Suprapubic skin (tissue), 4 donors: ENCODE measurements around the gene AKT1. TPM values are rescaled to one million over a fixed set of nuclear protein-coding genes. Genes with fewer than 3 reads are reported as not detected.

Experiments
- DNase-seq, 2 donors: peaks; one replicate each; pipeline ENCODE4 v3.0.0-alpha.2; 2019; ENCODE audit warnings: low spot score in 2 of 2
- H3K27ac ChIP-seq: fragments of 200-600 bp; sonication (generic); one replicate; pipeline ENCODE4 v1.5.1; 2019
- H3K27me3 ChIP-seq: fragments of 200-600 bp; sonication (generic); one replicate; pipeline ENCODE4 v1.5.1; 2019
- H3K36me3 ChIP-seq: fragments of 200-600 bp; sonication (generic); one replicate; pipeline ENCODE4 v1.5.1; 2019
- H3K4me1 ChIP-seq: fragments of 200-600 bp; sonication (generic); one replicate; pipeline ENCODE4 v1.5.1; 2019
- H3K4me3 ChIP-seq: fragments of 200-600 bp; sonication (generic); one replicate; pipeline ENCODE4 v1.5.1; 2019; ENCODE audit warnings: mild to moderate bottlenecking
- H3K9me3 ChIP-seq: fragments of 200-600 bp; sonication (generic); one replicate; pipeline ENCODE4 v1.5.1; 2019
- EP300 ChIP-seq: sonication (generic); formaldehyde crosslinking; IDR thresholded peaks from one replicate; pipeline ENCODE4 v1.6.1; 2017; ENCODE audit warnings: antibody characterized with exemption
- POLR2A ChIP-seq, 2 donors: fragments of 450-650 bp; IDR thresholded peaks; one replicate each; pipeline ENCODE4 v1.6.1; 2017; ENCODE audit warnings: antibody characterized with exemption in 2 of 2, mild to moderate bottlenecking in 2 of 2, moderate library complexity in 2 of 2
- POLR2AphosphoS5 ChIP-seq, 3 donors: sonication (generic); formaldehyde crosslinking; IDR thresholded peaks; one replicate each; pipeline ENCODE4 v1.6.1; 2017; ENCODE audit warnings: antibody characterized with exemption in 3 of 3
- WGBS: methylation state at CpG from one replicate; pipeline ENCODE4 v1.1.5; 2018; 5-methylcytosine and 5-hydroxymethylcytosine counted together
- total RNA-seq, 4 donors: library from RNA; depleted of rRNA; stranded (reverse); fragments of >200 nt; gene quantifications; one replicate each; pipeline ENCODE4 v1.1.0, GENCODE V29; 2016
- TF ChIP-seq, protein P1 (sequence below), 2 donors: fragments of 200-600 bp in 1 of 2; fragments of 450-650 bp in 1 of 2; sonication (generic) in 1 of 2; IDR thresholded peaks; one replicate each; pipeline ENCODE4 v1.5.1; 2016 to 2019; ENCODE audit warnings: antibody characterized with exemption in 2 of 2, mild to moderate bottlenecking in 1 of 2, moderate library complexity in 1 of 2

AKT1 gene
- total RNA-seq, 4 donors from 2014 or later = 63.1 to 77.6 (median 70.4) TPM

DNA sequence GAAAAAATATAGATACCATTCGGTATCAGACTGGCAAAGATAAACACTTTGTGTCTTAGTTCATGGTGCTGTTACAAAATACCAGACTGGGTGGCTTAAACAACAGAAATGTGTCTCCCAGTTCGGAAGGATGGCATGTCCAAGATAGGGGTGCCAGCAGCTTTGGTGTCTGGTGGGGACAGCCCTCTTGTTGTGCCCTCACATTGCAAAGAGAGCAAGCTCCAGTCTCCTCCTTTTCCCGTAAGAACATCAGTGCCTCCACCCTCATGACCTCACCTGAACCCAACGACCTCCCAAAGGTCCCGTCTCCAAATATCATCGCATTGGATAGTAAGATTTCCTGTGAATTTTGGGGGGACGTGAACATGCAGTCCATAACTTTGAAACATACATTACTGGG is 17.7 kb upstream of the AKT1 start:
- no peak overlapping the region for H3K4me3 ChIP-seq
- TF ChIP-seq, protein P1, sequence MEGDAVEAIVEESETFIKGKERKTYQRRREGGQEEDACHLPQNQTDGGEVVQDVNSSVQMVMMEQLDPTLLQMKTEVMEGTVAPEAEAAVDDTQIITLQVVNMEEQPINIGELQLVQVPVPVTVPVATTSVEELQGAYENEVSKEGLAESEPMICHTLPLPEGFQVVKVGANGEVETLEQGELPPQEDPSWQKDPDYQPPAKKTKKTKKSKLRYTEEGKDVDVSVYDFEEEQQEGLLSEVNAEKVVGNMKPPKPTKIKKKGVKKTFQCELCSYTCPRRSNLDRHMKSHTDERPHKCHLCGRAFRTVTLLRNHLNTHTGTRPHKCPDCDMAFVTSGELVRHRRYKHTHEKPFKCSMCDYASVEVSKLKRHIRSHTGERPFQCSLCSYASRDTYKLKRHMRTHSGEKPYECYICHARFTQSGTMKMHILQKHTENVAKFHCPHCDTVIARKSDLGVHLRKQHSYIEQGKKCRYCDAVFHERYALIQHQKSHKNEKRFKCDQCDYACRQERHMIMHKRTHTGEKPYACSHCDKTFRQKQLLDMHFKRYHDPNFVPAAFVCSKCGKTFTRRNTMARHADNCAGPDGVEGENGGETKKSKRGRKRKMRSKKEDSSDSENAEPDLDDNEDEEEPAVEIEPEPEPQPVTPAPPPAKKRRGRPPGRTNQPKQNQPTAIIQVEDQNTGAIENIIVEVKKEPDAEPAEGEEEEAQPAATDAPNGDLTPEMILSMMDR (IDR thresholded peaks at IDR 0.05) = no peak
- TF ChIP-seq POLR2AphosphoS5 (IDR thresholded peaks at IDR 0.05) (no peak), POLR2A (IDR thresholded peaks at IDR 0.05) (no peak), EP300 (no peak)
- H3K9me3 ChIP-seq = no peaks in the 10 kb centered on the region
- no peak overlapping the region for H3K27ac ChIP-seq
- no peak for DNase-seq
- 76% methylated on average over 7 of the region's 7 CpGs for WGBS
- H3K27me3 ChIP-seq = no peaks in the 10 kb centered on the region
- no peaks in the 10 kb centered on the region for H3K36me3 ChIP-seq
- H3K4me1 ChIP-seq = peaks cover 25% of the 10 kb centered on the region

DNA sequence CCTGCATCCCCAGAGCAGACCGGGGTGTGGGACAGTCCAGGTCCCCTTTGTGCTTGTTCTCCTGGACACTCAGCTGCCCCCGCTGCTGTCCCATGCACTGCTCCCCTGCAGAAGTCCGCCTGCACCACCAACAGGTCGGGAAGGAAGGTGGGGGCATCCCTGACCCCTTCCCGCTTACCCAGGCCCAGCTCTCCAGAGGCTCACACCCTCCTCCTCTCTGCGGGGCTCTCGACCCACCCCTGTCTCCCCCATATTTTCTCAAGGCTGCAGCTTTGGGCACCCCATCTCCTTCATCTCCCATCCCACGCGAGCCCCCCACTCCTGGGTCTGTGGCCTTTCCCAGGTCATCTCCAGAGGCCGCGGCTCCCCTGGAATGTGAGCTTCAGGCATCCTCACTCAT is 14.8 kb upstream of the AKT1 start:
- WGBS = 91% methylated on average over 11 of the region's 11 CpGs

DNA sequence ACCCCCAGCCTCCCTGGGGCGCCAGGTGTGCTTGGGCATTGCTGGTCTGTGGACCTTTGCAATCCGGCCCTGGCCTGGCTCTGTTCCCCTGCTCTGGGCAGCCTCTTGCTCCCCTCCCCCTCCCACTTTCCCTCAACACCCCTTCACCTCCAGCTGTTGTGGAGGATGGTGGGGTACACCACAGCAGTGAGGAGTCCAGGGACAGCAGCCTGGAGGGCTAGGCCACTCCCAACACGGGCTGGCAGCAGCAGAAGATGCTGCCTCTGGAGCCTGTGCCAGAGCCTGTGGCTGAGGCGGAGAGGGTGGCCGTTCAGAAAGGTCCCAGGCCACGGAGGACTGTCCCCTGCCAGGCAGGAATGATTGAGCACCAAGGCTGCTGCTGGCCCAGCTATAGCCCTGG is 12.9 kb upstream of the AKT1 start:
- WGBS = 90% methylated on average over 2 of the region's 6 CpGs
- Histone ChIP-seq H3K4me3 (no peak overlapping the region), H3K36me3 (no peaks in the 10 kb centered on the region), H3K27ac (no peak overlapping the region), H3K4me1 (no peaks in the 10 kb centered on the region), H3K9me3 (no peaks in the 10 kb centered on the region), H3K27me3 (no peaks in the 10 kb centered on the region)
- TF ChIP-seq EP300 (no peak), POLR2AphosphoS5 (IDR thresholded peaks at IDR 0.05) (no peak), POLR2A (IDR thresholded peaks at IDR 0.05) (no peak)
- TF ChIP-seq, protein P1 (IDR thresholded peaks at IDR 0.05) = no peak
- no peak for DNase-seq

More for the DNA sequence above, 14.8 kb upstream of the AKT1 start:
- no peaks in the 10 kb centered on the region for H3K27me3 ChIP-seq
- no peaks in the 10 kb centered on the region for H3K36me3 ChIP-seq
- H3K4me3 ChIP-seq = no peak overlapping the region
- TF ChIP-seq EP300 (no peak), POLR2A (IDR thresholded peaks at IDR 0.05) (no peak), POLR2AphosphoS5 (IDR thresholded peaks at IDR 0.05) (no peak)
- TF ChIP-seq, protein P1 (IDR thresholded peaks at IDR 0.05) = no peak
- peaks cover 13% of the 10 kb centered on the region for H3K4me1 ChIP-seq
- no peak overlapping the region for H3K27ac ChIP-seq
- no peak for DNase-seq
- no peaks in the 10 kb centered on the region for H3K9me3 ChIP-seq

DNA sequence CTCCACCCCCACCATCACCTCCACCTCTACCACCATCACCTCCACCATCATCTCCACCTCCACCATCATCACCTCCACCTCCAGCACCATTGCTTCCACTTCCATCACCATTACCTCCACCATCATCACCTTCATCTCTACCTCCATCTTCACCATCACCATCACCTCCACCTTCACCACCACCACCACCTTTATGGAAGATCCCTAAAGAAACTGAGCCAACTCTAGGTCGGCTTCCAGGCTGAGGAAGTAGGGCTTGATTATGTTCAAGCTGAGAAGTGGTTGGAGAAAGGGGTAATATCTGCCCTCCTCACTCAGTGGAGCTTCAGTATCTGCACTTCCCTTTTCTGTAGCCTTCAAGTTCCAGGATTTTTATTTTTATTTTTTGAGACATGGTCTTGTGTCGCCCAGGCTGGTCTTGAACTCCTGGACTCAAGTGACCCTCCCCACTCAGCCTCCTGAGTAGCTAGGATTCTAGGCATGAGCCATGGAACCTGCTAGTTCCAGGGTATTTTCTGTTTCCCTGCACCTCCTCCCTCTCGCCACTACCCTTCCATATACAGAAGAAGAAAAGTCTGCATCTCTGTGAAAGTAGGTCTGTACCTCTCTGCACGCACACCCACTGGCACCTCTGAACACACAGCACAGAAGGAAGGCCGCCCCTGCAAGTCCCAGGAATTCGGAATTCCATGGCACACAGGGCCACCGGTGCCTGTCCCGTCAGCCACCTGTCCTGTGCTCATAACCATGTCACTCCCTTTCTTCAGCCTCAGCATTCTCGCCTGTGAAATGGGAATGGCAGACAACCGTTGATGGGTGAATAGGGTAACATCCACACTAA is 11.3 kb upstream of the AKT1 start:
- H3K9me3 ChIP-seq = no peaks in the 10 kb centered on the region

DNA sequence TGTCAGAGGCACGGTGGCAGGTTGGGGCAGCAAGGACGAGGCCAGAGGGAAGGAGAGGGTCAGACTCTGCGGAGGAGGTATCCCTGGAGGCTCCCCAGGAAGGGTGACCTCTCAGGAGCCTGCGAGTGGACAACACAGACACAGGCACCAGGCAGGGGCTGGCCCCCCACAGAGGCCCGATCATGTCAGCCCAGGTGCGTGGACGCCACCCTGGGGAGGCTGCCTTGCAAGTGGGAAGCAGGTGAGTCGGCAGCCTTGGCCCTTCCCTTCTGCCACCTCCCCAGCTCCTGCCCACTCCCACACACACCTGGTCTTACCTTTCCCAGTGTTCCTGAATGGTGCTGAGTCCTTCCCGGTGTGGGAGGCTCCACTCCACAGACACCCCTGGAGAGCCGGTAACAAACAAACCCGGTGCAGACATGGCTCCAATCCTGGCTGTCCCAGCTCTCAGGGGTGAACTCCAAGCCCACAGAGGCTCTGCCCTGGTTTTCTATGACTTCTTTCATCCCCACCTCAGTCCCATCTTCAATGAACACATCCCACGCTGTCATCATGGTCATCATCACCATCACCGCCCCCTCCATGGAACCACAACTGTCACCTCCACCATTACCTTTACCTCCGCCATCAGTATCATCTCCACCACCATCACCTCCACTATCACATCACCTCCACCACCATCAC is 10.5 kb upstream of the AKT1 start:
- Histone ChIP-seq H3K36me3 (no peaks in the 10 kb centered on the region), H3K4me3 (no peak overlapping the region), H3K27ac (no peak overlapping the region), H3K27me3 (no peaks in the 10 kb centered on the region), H3K9me3 (no peaks in the 10 kb centered on the region), H3K4me1 (peaks cover 17% of the 10 kb centered on the region)
- WGBS = 79% methylated on average over 11 of the region's 14 CpGs
- TF ChIP-seq POLR2AphosphoS5 (IDR thresholded peaks at IDR 0.05) = no peak
- no peak for TF ChIP-seq EP300
- TF ChIP-seq POLR2A (IDR thresholded peaks at IDR 0.05) = no peak
- TF ChIP-seq, protein P1 (IDR thresholded peaks at IDR 0.05) = no peak
- DNase-seq = no peak

More for the DNA sequence above, 11.3 kb upstream of the AKT1 start:
- Histone ChIP-seq H3K36me3 (no peaks in the 10 kb centered on the region), H3K4me3 (no peak overlapping the region), H3K4me1 (peaks cover 9% of the 10 kb centered on the region), H3K27ac (no peak overlapping the region), H3K27me3 (no peaks in the 10 kb centered on the region)
- 89% methylated on average over 10 of the region's 10 CpGs for WGBS
- no peak for DNase-seq
- TF ChIP-seq, protein P1 (IDR thresholded peaks at IDR 0.05) = no peak
